Measurements from ENCODE around the gene PLPPR1. TPM values are rescaled to one million over a fixed set of nuclear protein-coding genes. Genes with fewer than 3 reads are reported as not detected.
"Not testable (repeated sequence)": the region's sequence is repeated elsewhere in the genome, so short reads cannot be mapped to it uniquely, and the experiment has no call there.

Gene PLPPR1
- total RNA-seq, 3 donors from 2014 or later = not detected

GRCh38 chr9:101274971-101275768, 246.6 kb downstream of the PLPPR1 start:
- DNase-seq = no peak
- no peak for ATAC-seq
- Mint-ChIP-seq H3K4me1 (ENCODE audit: low read depth) (no peaks in the 10 kb centered on the region), H3K36me3 (ENCODE audit: insufficient read depth) (no peaks in the 10 kb centered on the region), H3K9me3 (no peaks in the 10 kb centered on the region), H3K4me3 (no peak overlapping the region), H3K27me3 (ENCODE audit: low read depth) (peaks cover 11% of the 10 kb centered on the region)

- Mint-ChIP-seq H3K4me1 (ENCODE audit: low read depth) (no peaks in the 10 kb centered on the region), H3K4me3 (no peak overlapping the region), H3K27me3 (ENCODE audit: low read depth) (peaks cover 11% of the 10 kb centered on the region), H3K9me3 (no peaks in the 10 kb centered on the region), H3K36me3 (ENCODE audit: insufficient read depth) (no peaks in the 10 kb centered on the region)
- no peak for DNase-seq
- ATAC-seq = no peak
Measured at GRCh38 chr9:101275769-101276250, 247.3 kb downstream of the PLPPR1 start.

- H3K4me1 Mint-ChIP-seq (ENCODE audit: low read depth); H3K4me3 Mint-ChIP-seq; DNase-seq; ATAC-seq; H3K9me3 Mint-ChIP-seq; H3K36me3 Mint-ChIP-seq (ENCODE audit: insufficient read depth): not testable (repeated sequence)
- peaks cover 17% of the 10 kb centered on the region for H3K27me3 Mint-ChIP-seq (ENCODE audit: low read depth)
Measured at GRCh38 chr9:101291043-101291442, 262.5 kb downstream of the PLPPR1 start.

- no peak for ATAC-seq
- no peak for DNase-seq
- no peaks in the 10 kb centered on the region for H3K9me3 Mint-ChIP-seq
- H3K4me3 Mint-ChIP-seq = no peak overlapping the region
- H3K4me1 Mint-ChIP-seq (ENCODE audit: low read depth) = no peaks in the 10 kb centered on the region
- H3K36me3 Mint-ChIP-seq (ENCODE audit: insufficient read depth) = no peaks in the 10 kb centered on the region
- peaks cover 5% of the 10 kb centered on the region for H3K27me3 Mint-ChIP-seq (ENCODE audit: low read depth)
Measured at GRCh38 chr9:101299901-101300300, 271.4 kb downstream of the PLPPR1 start.

- ATAC-seq = no peak
- no peaks in the 10 kb centered on the region for H3K4me1 Mint-ChIP-seq (ENCODE audit: low read depth)
- no peak overlapping the region for H3K4me3 Mint-ChIP-seq
Measured at GRCh38 chr9:101307051-101307450, 278.5 kb downstream of the PLPPR1 start.

GRCh38 chr9:101307524-101308213, 279.1 kb downstream of the PLPPR1 start:
- ATAC-seq = no peak
- Mint-ChIP-seq H3K4me3 (no peak overlapping the region), H3K9me3 (no peaks in the 10 kb centered on the region), H3K27me3 (ENCODE audit: low read depth) (peaks cover 5% of the 10 kb centered on the region), H3K4me1 (ENCODE audit: low read depth) (no peaks in the 10 kb centered on the region), H3K36me3 (ENCODE audit: insufficient read depth) (no peaks in the 10 kb centered on the region)
- no peak for DNase-seq

More at GRCh38 chr9:101307051-101307450, 278.5 kb downstream of the PLPPR1 start:
- no peak for DNase-seq
- H3K27me3 Mint-ChIP-seq (ENCODE audit: low read depth) = peaks cover 8% of the 10 kb centered on the region
- no peaks in the 10 kb centered on the region for H3K9me3 Mint-ChIP-seq
- H3K36me3 Mint-ChIP-seq (ENCODE audit: insufficient read depth) = no peaks in the 10 kb centered on the region

- Mint-ChIP-seq H3K27me3 (ENCODE audit: low read depth) (peaks cover 3% of the 10 kb centered on the region), H3K4me3 (no peak overlapping the region), H3K4me1 (ENCODE audit: low read depth) (no peaks in the 10 kb centered on the region), H3K36me3 (ENCODE audit: insufficient read depth) (no peaks in the 10 kb centered on the region), H3K9me3 (no peaks in the 10 kb centered on the region)
- no peak for ATAC-seq
- DNase-seq = no peak
Measured at GRCh38 chr9:101309139-101309538, 280.6 kb downstream of the PLPPR1 start.

- Mint-ChIP-seq H3K4me3 (no peak overlapping the region), H3K9me3 (no peaks in the 10 kb centered on the region), H3K4me1 (ENCODE audit: low read depth) (no peaks in the 10 kb centered on the region), H3K27me3 (ENCODE audit: low read depth) (peaks cover 5% of the 10 kb centered on the region), H3K36me3 (ENCODE audit: insufficient read depth) (no peaks in the 10 kb centered on the region)
- ATAC-seq = no peak
- DNase-seq = no peak
Measured at GRCh38 chr9:101311191-101311590, 282.7 kb downstream of the PLPPR1 start.

- Mint-ChIP-seq H3K4me3 (no peak overlapping the region), H3K4me1 (ENCODE audit: low read depth) (no peaks in the 10 kb centered on the region), H3K36me3 (ENCODE audit: insufficient read depth) (no peaks in the 10 kb centered on the region), H3K9me3 (no peaks in the 10 kb centered on the region), H3K27me3 (ENCODE audit: low read depth) (peaks cover 4% of the 10 kb centered on the region)
- DNase-seq = no peak
- ATAC-seq = peak in 1 of 2 donors; percentile 50
Measured at GRCh38 chr9:101311758-101312420, 283.4 kb downstream of the PLPPR1 start.

- Mint-ChIP-seq H3K4me1 (ENCODE audit: low read depth) (no peaks in the 10 kb centered on the region), H3K4me3 (no peak overlapping the region), H3K36me3 (ENCODE audit: insufficient read depth) (no peaks in the 10 kb centered on the region), H3K27me3 (ENCODE audit: low read depth) (peaks cover 4% of the 10 kb centered on the region), H3K9me3 (no peaks in the 10 kb centered on the region)
- DNase-seq = no peak
- no peak for ATAC-seq
Measured at GRCh38 chr9:101312661-101313060, 284.1 kb downstream of the PLPPR1 start.

- peaks cover 5% of the 10 kb centered on the region for H3K27me3 Mint-ChIP-seq (ENCODE audit: low read depth)
Measured at GRCh38 chr9:101315112-101315450, 286.6 kb downstream of the PLPPR1 start.

GRCh38 chr9:101317735-101318134, 289.2 kb downstream of the PLPPR1 start:
- peaks cover 11% of the 10 kb centered on the region for H3K27me3 Mint-ChIP-seq (ENCODE audit: low read depth)
- no peak for ATAC-seq
- no peak for DNase-seq
- H3K36me3 Mint-ChIP-seq (ENCODE audit: insufficient read depth) = no peaks in the 10 kb centered on the region
- no peaks in the 10 kb centered on the region for H3K9me3 Mint-ChIP-seq
- no peaks in the 10 kb centered on the region for H3K4me1 Mint-ChIP-seq (ENCODE audit: low read depth)
- no peak overlapping the region for H3K4me3 Mint-ChIP-seq

More at GRCh38 chr9:101315112-101315450, 286.6 kb downstream of the PLPPR1 start:
- DNase-seq (no peak), ATAC-seq (no peak)
- Mint-ChIP-seq H3K36me3 (ENCODE audit: insufficient read depth) (no peaks in the 10 kb centered on the region), H3K9me3 (no peaks in the 10 kb centered on the region), H3K4me1 (ENCODE audit: low read depth) (no peaks in the 10 kb centered on the region), H3K4me3 (no peak overlapping the region)

- no peaks in the 10 kb centered on the region for H3K36me3 Mint-ChIP-seq (ENCODE audit: insufficient read depth)
- H3K4me3 Mint-ChIP-seq = no peak overlapping the region
- peaks cover 14% of the 10 kb centered on the region for H3K27me3 Mint-ChIP-seq (ENCODE audit: low read depth)
- DNase-seq = no peak
- ATAC-seq = no peak
- no peaks in the 10 kb centered on the region for H3K4me1 Mint-ChIP-seq (ENCODE audit: low read depth)
- H3K9me3 Mint-ChIP-seq = peaks cover 6% of the 10 kb centered on the region
Measured at GRCh38 chr9:101323129-101323528, 294.6 kb downstream of the PLPPR1 start.

- no peaks in the 10 kb centered on the region for H3K36me3 Mint-ChIP-seq (ENCODE audit: insufficient read depth)
- DNase-seq = no peak
Measured at GRCh38 chr9:101324245-101324804, 295.8 kb downstream of the PLPPR1 start.

More at GRCh38 chr9:101324245-101324804, 295.8 kb downstream of the PLPPR1 start:
- H3K4me3 Mint-ChIP-seq = no peak overlapping the region
- ATAC-seq = no peak
- H3K9me3 Mint-ChIP-seq = peaks cover 6% of the 10 kb centered on the region
- H3K27me3 Mint-ChIP-seq (ENCODE audit: low read depth) = peaks cover 17% of the 10 kb centered on the region
- H3K4me1 Mint-ChIP-seq (ENCODE audit: low read depth) = no peaks in the 10 kb centered on the region

Data from activated T-cell treated with anti-CD3 and anti-CD28 coated beads, Interleukin-2, amount 50 U/mL, for 4 hours (primary cell).